COLO829 (cell line): ENCODE measurements around the gene EPHB2.

ENCODE experiments used
- DNase-seq: peaks from one replicate; pipeline ENCODE4 v3.0.0; 2012; ENCODE audit warnings: low spot score

The EPHB2 gene

DNA sequence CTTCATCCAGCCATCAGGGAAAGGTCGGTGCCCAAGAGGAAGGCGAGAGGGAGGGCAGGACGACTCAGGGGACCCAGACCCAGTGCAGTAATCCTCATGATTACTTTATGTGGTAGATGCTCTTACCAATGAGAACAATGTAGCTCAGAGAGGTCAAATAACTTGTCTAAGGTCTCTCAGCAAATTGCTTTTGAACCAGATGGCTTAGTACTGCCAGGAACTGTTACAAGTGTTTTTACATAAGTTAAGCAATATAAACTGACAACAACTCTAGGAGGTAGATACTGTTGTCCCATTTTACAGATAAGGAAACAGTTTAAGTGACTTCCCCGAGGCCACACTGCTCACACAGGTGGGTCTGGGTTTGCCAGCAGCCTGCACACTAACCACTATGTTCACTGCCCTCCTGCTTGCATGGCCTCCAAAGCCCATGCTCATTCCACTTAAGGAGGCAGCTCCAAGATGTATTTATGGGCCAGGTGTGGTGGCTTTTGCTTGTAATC is 150.3 kb downstream of the EPHB2 start:
- DNase-seq = no peak

GRCh38 chr1:22861764-22862440 is 151.3 kb downstream of the EPHB2 start:
- DNase-seq = peak; percentile 13

DNA sequence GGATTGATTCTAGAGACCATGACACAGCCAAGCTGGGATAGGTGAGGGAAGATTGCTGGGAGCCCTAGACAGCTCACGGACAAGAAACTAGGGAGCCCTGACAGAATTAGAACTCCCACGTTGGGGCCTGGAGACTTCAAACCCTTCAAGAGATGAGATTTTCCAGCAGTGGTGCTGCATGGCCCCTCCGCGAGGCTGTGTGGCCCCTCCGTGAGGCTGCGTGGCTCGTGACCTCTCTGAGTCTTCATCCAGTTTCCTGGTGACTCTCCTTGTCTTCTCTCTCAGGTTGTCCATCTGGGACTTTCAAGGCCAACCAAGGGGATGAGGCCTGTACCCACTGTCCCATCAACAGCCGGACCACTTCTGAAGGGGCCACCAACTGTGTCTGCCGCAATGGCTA is 152.1 kb downstream of the EPHB2 start:
- DNase-seq = no peak

DNA sequence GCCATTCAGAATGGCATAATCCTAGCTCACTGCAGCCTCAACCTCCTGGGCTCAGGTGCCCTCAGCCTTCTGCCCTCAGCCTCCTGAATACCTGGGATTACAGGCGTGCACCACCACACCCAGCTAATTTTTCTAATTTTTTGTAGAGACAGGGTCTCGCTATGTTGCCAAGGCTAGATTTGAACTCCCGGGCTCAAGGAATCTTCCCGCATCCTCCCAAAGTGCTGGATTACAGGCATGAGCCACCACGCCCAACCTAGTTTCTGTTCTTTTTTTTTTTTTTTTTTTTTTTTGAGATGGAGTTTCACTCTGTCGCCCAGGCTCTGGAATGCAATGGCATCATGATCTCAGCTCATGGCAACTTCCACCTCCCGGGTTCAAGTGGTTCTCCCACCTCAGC is 153.1 kb downstream of the EPHB2 start:
- DNase-seq = no peak

GRCh38 chr1:22864886-22865285 is 154.2 kb downstream of the EPHB2 start:
- no peak for DNase-seq

- DNase-seq = no peak
These were observed 155.1 kb downstream of the EPHB2 start for GRCh38 chr1:22865736-22866135.

DNA sequence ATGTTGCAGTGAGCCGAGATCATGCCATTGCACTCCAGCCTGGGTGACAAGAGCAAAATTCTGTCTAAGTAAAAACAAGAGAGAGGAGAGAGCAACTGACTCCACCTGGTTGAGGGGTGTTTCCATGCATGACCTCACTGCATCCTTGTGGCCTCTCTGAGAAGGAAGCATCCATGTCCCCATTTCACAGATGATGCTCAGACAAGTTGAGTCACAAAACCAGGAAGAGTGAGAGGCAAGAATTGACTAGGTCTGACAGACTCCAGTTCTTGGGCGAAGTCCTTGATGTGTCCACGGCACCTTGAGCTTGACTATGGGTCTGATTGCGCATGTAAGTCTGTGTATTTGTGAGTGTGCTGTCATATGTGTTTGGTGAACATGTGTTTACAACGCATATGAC is 156.2 kb downstream of the EPHB2 start:
- no peak for DNase-seq

GRCh38 chr1:22868331-22868730 is 157.7 kb downstream of the EPHB2 start:
- DNase-seq = no peak

DNA sequence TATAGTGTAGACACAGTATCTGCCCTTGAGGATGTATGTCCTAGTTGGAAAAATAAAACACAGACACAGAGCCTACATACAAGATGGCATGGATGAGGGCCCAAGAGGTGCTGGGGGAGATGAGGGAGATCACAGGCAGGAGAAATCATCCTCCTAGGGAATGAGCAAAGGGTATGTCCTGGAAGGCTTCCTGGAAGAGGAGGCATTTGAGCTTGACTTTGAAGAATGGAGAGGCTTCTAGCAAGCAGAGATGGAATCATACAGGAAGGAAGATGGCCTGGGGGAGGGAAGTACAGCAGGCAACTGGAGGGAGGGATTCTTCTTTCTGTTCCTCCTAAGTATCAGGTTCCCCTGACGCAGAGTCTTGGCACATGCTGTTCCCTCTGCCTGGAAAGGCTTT is 158.7 kb downstream of the EPHB2 start:
- DNase-seq = no peak

- no peak for DNase-seq
These were observed 159.7 kb downstream of the EPHB2 start for GRCh38 chr1:22870201-22870871.

GRCh38 chr1:22872981-22873664 is 162.5 kb downstream of the EPHB2 start:
- DNase-seq = no peak

GRCh38 chr1:22874785-22875184 is 164.1 kb downstream of the EPHB2 start:
- no peak for DNase-seq

DNA sequence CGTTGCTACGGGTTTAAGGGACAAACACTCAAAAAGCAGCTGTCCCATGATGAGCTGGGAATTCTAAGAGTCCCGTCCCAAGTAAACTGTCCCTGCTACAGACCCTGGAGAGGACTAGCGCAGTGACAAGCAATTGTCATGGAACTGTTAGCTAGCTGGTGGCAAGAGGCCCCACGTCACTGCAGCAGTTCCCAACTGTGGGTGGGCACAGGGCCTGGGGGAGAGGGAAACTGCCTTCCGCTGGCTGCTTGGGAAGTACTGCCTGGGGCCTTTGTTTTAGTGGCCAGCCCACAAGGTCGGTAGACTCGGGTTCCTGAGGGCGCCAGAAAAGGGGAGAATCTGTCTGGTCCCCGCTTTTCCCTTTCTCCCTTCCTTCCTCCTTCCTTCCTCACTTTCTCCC is 164.6 kb downstream of the EPHB2 start:
- no peak for DNase-seq

DNA sequence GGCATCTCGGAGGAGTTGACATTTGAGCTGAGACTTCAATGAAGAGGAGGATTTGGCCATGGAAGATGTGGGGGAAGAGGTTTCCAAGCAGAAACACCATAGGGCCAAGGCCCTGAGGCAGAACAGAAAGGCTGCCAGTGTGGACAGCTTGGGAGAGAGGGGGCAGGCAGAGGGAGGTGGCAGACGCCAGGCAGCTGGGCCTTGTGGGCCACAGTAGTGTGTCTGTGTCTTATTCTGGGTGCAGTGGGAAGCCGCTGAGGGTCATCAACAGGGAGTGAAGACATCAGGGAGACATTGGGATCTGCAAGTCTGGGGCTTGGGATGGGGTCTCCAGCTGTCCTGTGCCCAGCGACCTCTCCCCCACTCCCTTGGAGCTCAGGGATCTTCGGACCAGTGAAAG is 165.2 kb downstream of the EPHB2 start:
- DNase-seq = no peak

DNA sequence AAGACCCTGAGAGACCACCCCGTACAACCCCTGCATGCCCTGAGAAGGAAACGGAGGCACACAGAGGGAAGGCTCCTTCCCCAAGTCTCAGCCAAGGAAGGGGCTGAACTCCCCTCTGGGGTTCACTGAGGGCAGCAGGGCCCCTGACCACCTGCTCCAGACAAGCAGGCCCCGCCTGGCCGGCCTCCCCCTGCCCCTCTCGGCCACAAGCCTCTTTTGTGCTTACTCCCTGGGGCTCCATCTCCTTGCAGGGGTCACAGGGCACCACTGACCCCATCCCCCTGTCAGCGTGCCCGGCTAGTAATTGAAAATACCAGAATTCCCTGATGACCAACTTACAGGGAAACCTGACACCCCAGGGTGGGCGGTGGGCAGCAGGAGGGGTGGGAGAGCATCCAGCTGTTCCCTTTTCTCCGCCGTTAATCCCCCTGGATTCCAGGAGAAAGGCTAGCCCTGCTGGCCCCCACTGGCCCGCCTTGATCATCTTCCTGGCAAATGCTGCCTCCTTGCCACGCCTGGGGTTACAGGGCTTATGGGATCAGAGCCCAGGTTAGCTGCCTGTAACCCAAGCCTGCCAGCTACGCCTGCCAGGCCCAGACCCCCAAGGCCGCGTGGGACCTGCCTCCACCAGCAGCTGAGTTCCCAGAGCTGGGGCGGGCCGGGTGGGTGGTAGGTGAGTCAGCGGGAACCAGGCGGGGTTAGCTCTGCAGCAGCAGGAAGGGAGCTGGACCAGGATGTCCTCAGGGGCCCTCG is 165.9 kb downstream of the EPHB2 start:
- no peak for DNase-seq

DNA sequence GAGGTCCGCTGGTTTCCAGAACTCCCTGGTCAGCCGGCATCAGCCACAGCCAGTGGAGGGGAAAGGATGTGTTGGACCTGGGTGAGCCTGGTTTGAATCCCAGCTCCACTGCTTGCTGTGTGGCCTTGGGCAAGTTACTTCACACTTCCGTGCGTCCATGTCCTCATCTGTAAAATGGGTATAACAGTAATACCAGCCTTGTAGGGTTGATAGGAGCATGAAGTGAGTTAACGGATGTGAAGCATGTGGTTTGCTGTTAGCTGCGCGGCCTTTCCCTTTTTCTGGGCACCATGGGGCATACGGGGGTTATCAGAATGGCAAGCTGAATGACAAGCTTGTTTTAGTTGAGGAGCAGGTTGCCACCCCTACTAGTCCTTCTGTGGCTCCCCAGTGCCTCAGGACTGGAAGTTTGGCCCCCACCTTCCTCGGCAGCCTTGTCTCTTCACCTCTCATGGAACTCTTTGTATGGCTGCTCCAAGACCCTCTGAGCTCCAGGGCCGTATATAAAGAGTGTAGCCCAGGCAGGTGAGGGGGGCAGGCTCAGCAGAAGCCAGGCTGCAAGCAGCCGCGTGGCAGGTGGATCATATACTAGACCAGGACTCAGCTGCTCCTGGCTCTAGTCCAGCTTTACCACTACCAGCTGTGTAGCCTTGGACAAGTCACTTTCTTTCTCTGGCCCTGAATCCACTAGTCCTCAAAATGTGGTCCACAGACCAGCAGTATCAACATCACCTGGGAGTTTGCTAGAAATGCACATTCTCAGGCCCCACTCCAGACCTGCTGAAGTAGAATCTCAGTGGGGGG is 166.7 kb downstream of the EPHB2 start:
- no peak for DNase-seq

GRCh38 chr1:22877980-22878379 is 167.3 kb downstream of the EPHB2 start:
- DNase-seq = no peak

- DNase-seq = no peak
These were observed 168.0 kb downstream of the EPHB2 start for GRCh38 chr1:22878626-22879025.

DNA sequence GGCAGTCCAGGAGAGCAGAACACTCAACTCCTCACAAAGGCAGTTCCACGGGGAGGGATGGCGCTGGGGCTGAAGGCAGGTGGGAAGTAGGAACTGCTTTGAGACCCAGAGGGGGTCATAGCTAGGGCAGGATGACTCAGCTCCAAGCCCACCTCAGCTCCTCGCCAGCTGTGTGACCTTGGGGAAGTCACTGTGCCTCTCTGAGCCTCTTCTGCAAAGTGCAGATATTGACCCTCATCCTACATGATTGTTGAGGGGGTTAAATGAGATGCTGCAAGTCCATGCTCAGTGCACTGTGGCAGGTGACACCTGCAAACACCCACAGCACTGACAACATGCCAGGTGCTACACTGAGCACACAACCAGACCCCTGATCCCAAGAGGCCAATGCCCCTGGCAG is 168.8 kb downstream of the EPHB2 start:
- DNase-seq = no peak

- DNase-seq = no peak
These were observed 169.5 kb downstream of the EPHB2 start for GRCh38 chr1:22880174-22880601.

DNA sequence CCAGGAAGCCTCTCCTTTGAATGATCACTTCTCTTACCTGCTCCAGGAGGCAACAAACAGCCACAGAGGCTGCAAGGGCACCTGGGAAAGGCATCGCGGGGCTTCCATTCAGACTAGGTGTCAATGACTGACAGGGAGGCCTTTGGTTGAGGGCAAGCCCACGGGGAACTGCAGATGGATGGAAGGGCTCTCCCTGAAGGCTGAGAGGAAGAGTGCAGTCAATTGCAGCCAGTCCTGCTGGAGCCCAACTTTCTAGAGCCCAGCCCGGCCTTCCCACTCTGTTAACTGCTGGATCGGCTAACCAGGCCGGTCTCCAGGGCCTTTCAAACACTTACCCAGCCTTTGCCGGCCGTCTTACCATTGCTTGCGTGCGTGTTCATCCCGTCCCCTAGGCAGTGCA is 172.8 kb downstream of the EPHB2 start:
- no peak for DNase-seq
